H9 (cell line): ENCODE results near the gene MFSD6. TPM values are rescaled to one million over a fixed set of nuclear protein-coding genes. Genes with fewer than 3 reads are reported as not detected.

Experiments
- DNase-seq: peaks from one replicate; pipeline ENCODE4 v3.0.0-alpha.2; 2017
- H2AFZ ChIP-seq: one replicate; pipeline ENCODE4 v1.6.1; 2013; ENCODE audit warnings: mild to moderate bottlenecking, low read length, control low read depth, moderate library complexity
- H2AK5ac ChIP-seq: 2 replicates; pipeline ENCODE4 v1.6.1; 2013; ENCODE audit warnings: low read length, control low read depth, mixed read lengths; ENCODE audit not compliant: insufficient read length
- H2BK120ac ChIP-seq: one replicate; pipeline ENCODE4 v1.6.1; 2013; ENCODE audit warnings: low read depth, mild to moderate bottlenecking, low read length, control low read depth, inconsistent platforms; ENCODE audit not compliant: poor library complexity, severe bottlenecking
- H2BK12ac ChIP-seq: 2 replicates; pipeline ENCODE4 v1.6.1; 2013; ENCODE audit warnings: low read length, control low read depth, mixed read lengths, low read depth; ENCODE audit not compliant: insufficient read length
- H2BK15ac ChIP-seq: 2 replicates; pipeline ENCODE4 v1.6.1; 2013; ENCODE audit warnings: low read depth, low read length, control low read depth
- H2BK20ac ChIP-seq: one replicate; pipeline ENCODE4 v1.6.1; 2013; ENCODE audit warnings: low read depth, mild to moderate bottlenecking, low read length, control low read depth, inconsistent platforms; ENCODE audit not compliant: poor library complexity, severe bottlenecking
- H2BK5ac ChIP-seq: 2 replicates; pipeline ENCODE4 v1.6.1; 2013; ENCODE audit warnings: low read length, control low read depth, mixed read lengths; ENCODE audit not compliant: insufficient read length
- H3K14ac ChIP-seq: 2 replicates; pipeline ENCODE4 v1.6.1; 2013; ENCODE audit warnings: low read length, control low read depth; ENCODE audit not compliant: insufficient read depth
- H3K18ac ChIP-seq: 2 replicates; pipeline ENCODE4 v1.6.1; 2013; ENCODE audit warnings: low read depth, mild to moderate bottlenecking, mixed read lengths, low read length, control low read depth; ENCODE audit not compliant: insufficient read length
- H3K23ac ChIP-seq: 2 replicates; pipeline ENCODE4 v1.6.1; 2013; ENCODE audit warnings: low read length, control low read depth, mixed read lengths, low read depth; ENCODE audit not compliant: insufficient read length
- H3K23me2 ChIP-seq: 2 replicates; pipeline ENCODE4 v1.6.1; 2013; ENCODE audit warnings: low read depth, mild to moderate bottlenecking, mixed read lengths, low read length, control low read depth; ENCODE audit not compliant: insufficient read length, poor library complexity, severe bottlenecking
- H3K27ac ChIP-seq: 2 replicates; pipeline ENCODE4 v1.5.1; 2013; ENCODE audit warnings: low read length, control low read depth, mixed read lengths, low read depth; ENCODE audit not compliant: insufficient read length
- H3K27me3 ChIP-seq: 2 replicates; pipeline ENCODE4 v1.6.1; 2013; ENCODE audit warnings: low read length, control low read depth, inconsistent platforms; ENCODE audit not compliant: insufficient read depth
- H3K4ac ChIP-seq: 2 replicates; pipeline ENCODE4 v1.6.1; 2013; ENCODE audit warnings: low read depth, mild to moderate bottlenecking, control low read depth, inconsistent platforms, low read length, moderate library complexity
- H3K4me1 ChIP-seq: 2 replicates; pipeline ENCODE4 v1.6.1; 2013; ENCODE audit warnings: low read length, control low read depth, inconsistent platforms; ENCODE audit not compliant: insufficient read depth
- H3K4me2 ChIP-seq: 2 replicates; pipeline ENCODE4 v1.6.1; 2013; ENCODE audit warnings: low read length, control low read depth, mixed read lengths; ENCODE audit not compliant: insufficient read length, insufficient read depth
- H3K56ac ChIP-seq: 2 replicates; pipeline ENCODE4 v1.6.1; 2013; ENCODE audit warnings: low read depth, mild to moderate bottlenecking, mixed read lengths, low read length, control low read depth; ENCODE audit not compliant: insufficient read length
- H3K79me1 ChIP-seq: 2 replicates; pipeline ENCODE4 v1.6.1; 2013; ENCODE audit warnings: low read depth, mild to moderate bottlenecking, moderate library complexity, low read length, control low read depth, inconsistent platforms; ENCODE audit not compliant: insufficient read depth, poor library complexity, severe bottlenecking
- H3K79me2 ChIP-seq: 2 replicates; pipeline ENCODE4 v1.6.1; 2013; ENCODE audit warnings: low read length, control low read depth, inconsistent platforms; ENCODE audit not compliant: insufficient read depth
- H3K9ac ChIP-seq: 2 replicates; pipeline ENCODE4 v1.6.1; 2013; ENCODE audit warnings: low read length, control low read depth, mixed read lengths; ENCODE audit not compliant: insufficient read length; ENCODE audit errors: extremely low read depth
- H3K9me3 ChIP-seq: one replicate; pipeline ENCODE4 v1.6.1; 2013; ENCODE audit warnings: low read depth, low read length, inconsistent platforms; ENCODE audit not compliant: control insufficient read depth
- H3T11ph ChIP-seq: one replicate; pipeline ENCODE4 v1.6.1; 2013; ENCODE audit warnings: mild to moderate bottlenecking, low read length, control low read depth, inconsistent platforms
- H4K20me1 ChIP-seq: one replicate; pipeline ENCODE4 v1.6.1; 2013; ENCODE audit not compliant: control insufficient read depth, insufficient read length, insufficient read depth
- H4K5ac ChIP-seq: 2 replicates; pipeline ENCODE4 v1.6.1; 2013; ENCODE audit warnings: low read depth, mild to moderate bottlenecking, mixed read lengths, low read length, control low read depth; ENCODE audit not compliant: insufficient read length
- H4K8ac ChIP-seq: replicated peaks from 2 replicates; pipeline ENCODE4 v1.6.1; 2013; ENCODE audit warnings: low read length, control low read depth, mixed read lengths, low read depth; ENCODE audit not compliant: insufficient read length
- H4K91ac ChIP-seq: 2 replicates; pipeline ENCODE4 v1.6.1; 2013; ENCODE audit warnings: low read depth, mild to moderate bottlenecking, moderate library complexity, mixed read lengths, low read length, control low read depth; ENCODE audit not compliant: insufficient read length
- H3K27ac Mint-ChIP-seq, 3 experiments: 2 replicates in 2 of 3; 3 replicates in 1 of 3; pipeline ENCODE4 v1.8.0; 2020 to 2021; ENCODE audit warnings: mixed read lengths in 3 of 3, mild to moderate bottlenecking in 1 of 3, moderate library complexity in 1 of 3
- H3K27me3 Mint-ChIP-seq: 2 replicates; pipeline ENCODE4 v1.8.0; 2021; ENCODE audit warnings: low read depth, mild to moderate bottlenecking, moderate library complexity, mixed read lengths
- H3K36me3 Mint-ChIP-seq, 3 experiments: 2 replicates in 2 of 3; 3 replicates in 1 of 3; pipeline ENCODE4 v1.8.0; 2020 to 2021; ENCODE audit warnings: low read depth in 3 of 3, mixed read lengths in 3 of 3; ENCODE audit not compliant: insufficient read depth in 1 of 3
- H3K4me1 Mint-ChIP-seq, 2 experiments: 2 replicates each; pipeline ENCODE4 v1.8.0; 2020; ENCODE audit warnings: mixed read lengths in 2 of 2
- H3K4me3 Mint-ChIP-seq, 2 experiments: 2 replicates in 1 of 2; 3 replicates in 1 of 2; pipeline ENCODE4 v1.8.0; 2020 to 2021; ENCODE audit warnings: mild to moderate bottlenecking in 2 of 2, mixed read lengths in 2 of 2, moderate library complexity in 1 of 2
- H3K9me3 Mint-ChIP-seq, 2 experiments: 2 replicates in 1 of 2; 3 replicates in 1 of 2; pipeline ENCODE4 v1.8.0; 2020; ENCODE audit warnings: mild to moderate bottlenecking in 2 of 2, mixed read lengths in 2 of 2, moderate library complexity in 1 of 2
- WGBS: extraction: QIAGEN DNeasy Blood & Tissue Kit; methylation state at CpG from one replicate; pipeline ENCODE4 v1.1.7; 2013; ENCODE audit warnings: missing lambda C conversion rate, low lambda C conversion rate, mixed read lengths; ENCODE audit not compliant: insufficient read length; ENCODE audit errors: extremely low coverage; 5-methylcytosine and 5-hydroxymethylcytosine counted together
- total RNA-seq: library from RNA; stranded (reverse); gene quantifications from 2 replicates; pipeline ENCODE4 v1.2.1, GENCODE V29; 2021
- TF ChIP-seq, protein P1 (sequence below): fragments of 200-600 bp; sonication (generic); conservative IDR thresholded peaks from 3 replicates; pipeline ENCODE4 v1.8.0; 2021; ENCODE audit warnings: antibody characterized with exemption, mild to moderate bottlenecking

MFSD6 gene
- total RNA-seq, 1 experiment from 2014 or later: 4.0 TPM

- no peaks in the 10 kb centered on the region for H3K79me2 ChIP-seq
- no peak overlapping the region for H2AFZ ChIP-seq
- no peaks in the 10 kb centered on the region for H3K23me2 ChIP-seq
- no peak overlapping the region for H3K14ac ChIP-seq
- no peak overlapping the region for H2BK120ac ChIP-seq
- no peak for DNase-seq
- H3K9ac ChIP-seq: no peak overlapping the region
- H3K36me3 Mint-ChIP-seq: no peaks in the 10 kb centered on the region
- no peak overlapping the region for H2BK15ac ChIP-seq
- no peak overlapping the region for H4K8ac ChIP-seq
- H3K9me3 Mint-ChIP-seq: no peaks in the 10 kb centered on the region
- H4K91ac ChIP-seq: no peak overlapping the region
- no peak overlapping the region for H3K23ac ChIP-seq
- H3K79me1 ChIP-seq: no peaks in the 10 kb centered on the region
- no peak overlapping the region for H3K18ac ChIP-seq
- H2BK20ac ChIP-seq: no peak overlapping the region
- no peak overlapping the region for H4K5ac ChIP-seq
- H3K4me3 Mint-ChIP-seq: no peak overlapping the region
- H3K4me1 ChIP-seq: no peaks in the 10 kb centered on the region
- no peak overlapping the region for H3K27ac ChIP-seq
- no peaks in the 10 kb centered on the region for H3K9me3 ChIP-seq
- H3K4me2 ChIP-seq: no peak overlapping the region
- H2AK5ac ChIP-seq: no peak overlapping the region
- no peak overlapping the region for H3T11ph ChIP-seq
- no peak overlapping the region for H3K27ac Mint-ChIP-seq
- H2BK12ac ChIP-seq: no peak overlapping the region
- TF ChIP-seq, protein P1, sequence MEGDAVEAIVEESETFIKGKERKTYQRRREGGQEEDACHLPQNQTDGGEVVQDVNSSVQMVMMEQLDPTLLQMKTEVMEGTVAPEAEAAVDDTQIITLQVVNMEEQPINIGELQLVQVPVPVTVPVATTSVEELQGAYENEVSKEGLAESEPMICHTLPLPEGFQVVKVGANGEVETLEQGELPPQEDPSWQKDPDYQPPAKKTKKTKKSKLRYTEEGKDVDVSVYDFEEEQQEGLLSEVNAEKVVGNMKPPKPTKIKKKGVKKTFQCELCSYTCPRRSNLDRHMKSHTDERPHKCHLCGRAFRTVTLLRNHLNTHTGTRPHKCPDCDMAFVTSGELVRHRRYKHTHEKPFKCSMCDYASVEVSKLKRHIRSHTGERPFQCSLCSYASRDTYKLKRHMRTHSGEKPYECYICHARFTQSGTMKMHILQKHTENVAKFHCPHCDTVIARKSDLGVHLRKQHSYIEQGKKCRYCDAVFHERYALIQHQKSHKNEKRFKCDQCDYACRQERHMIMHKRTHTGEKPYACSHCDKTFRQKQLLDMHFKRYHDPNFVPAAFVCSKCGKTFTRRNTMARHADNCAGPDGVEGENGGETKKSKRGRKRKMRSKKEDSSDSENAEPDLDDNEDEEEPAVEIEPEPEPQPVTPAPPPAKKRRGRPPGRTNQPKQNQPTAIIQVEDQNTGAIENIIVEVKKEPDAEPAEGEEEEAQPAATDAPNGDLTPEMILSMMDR: no peak
- H3K4ac ChIP-seq: no peak overlapping the region
- H4K20me1 ChIP-seq: no peaks in the 10 kb centered on the region
- H3K4me1 Mint-ChIP-seq: peaks cover 0 to 2% of the 10 kb centered on the region in 2 experiments; a peak in 1 of 4 replicates
- no CpG with 5 or more reads among the region's 3 CpGs for WGBS
- no peak overlapping the region for H2BK5ac ChIP-seq
- H3K27me3 Mint-ChIP-seq: peaks cover 4% of the 10 kb centered on the region; the same call in 1 of the 2 replicates
- no peak overlapping the region for H3K56ac ChIP-seq
- H3K27me3 ChIP-seq: no peaks in the 10 kb centered on the region
Observed at GRCh38 chr2:190387422-190387821, 20.7 kb upstream of the MFSD6 start.
